Neural cell (in vitro differentiated cells): Measurements from ENCODE around the gene DTYMK. TPM values are rescaled to one million over a fixed set of nuclear protein-coding genes. Genes with fewer than 3 reads are reported as not detected.

Experiments used
- H2AFZ ChIP-seq: fragments of 200-600, 300-800 bp; sonication (generic), shearing (Covaris generic); 2 replicates; pipeline ENCODE4 v1.6.0; 2014; ENCODE audit warnings: low read depth, mild to moderate bottlenecking, antibody characterized with exemption, low read length, moderate library complexity
- H3F3A ChIP-seq: fragments of 200-600 bp; shearing (Covaris generic); 2 replicates; pipeline ENCODE4 v1.6.1; 2016; ENCODE audit warnings: mild to moderate bottlenecking, moderate library complexity, mixed read lengths, antibody characterized with exemption, low read length; ENCODE audit not compliant: insufficient read depth, poor library complexity, severe bottlenecking
- H3K27ac ChIP-seq: fragments of 200-600, 300-800 bp; sonication (generic), shearing (Covaris generic); 2 replicates; pipeline ENCODE4 v1.5.1; 2014; ENCODE audit warnings: mild to moderate bottlenecking, low read length, moderate library complexity
- H3K27me3 ChIP-seq: fragments of 300-800, 200-600 bp; sonication (generic), shearing (Covaris generic); 2 replicates; pipeline ENCODE4 v1.6.0; 2014; ENCODE audit warnings: mild to moderate bottlenecking, low read depth, low read length, moderate library complexity; ENCODE audit not compliant: insufficient read depth
- H3K36me3 ChIP-seq: fragments of 300-800, 200-600 bp; sonication (generic), shearing (Covaris generic); 2 replicates; pipeline ENCODE4 v1.5.1; 2014; ENCODE audit warnings: mild to moderate bottlenecking, antibody characterized with exemption, low read length, moderate library complexity; ENCODE audit not compliant: insufficient read depth
- H3K4me2 ChIP-seq: fragments of 300-800, 200-600 bp; sonication (generic), shearing (Covaris generic); 2 replicates; pipeline ENCODE4 v1.6.0; 2014; ENCODE audit warnings: mild to moderate bottlenecking, low read length
- H3K4me3 ChIP-seq: fragments of 300-800, 200-600 bp; sonication (generic), shearing (Covaris generic); 2 replicates; pipeline ENCODE4 v1.5.1; 2014; ENCODE audit warnings: mild to moderate bottlenecking, low read length, moderate library complexity
- H3K79me2 ChIP-seq: fragments of 200-600 bp; shearing (Covaris generic); replicated peaks from 2 replicates; pipeline ENCODE4 v1.6.0; 2014; ENCODE audit warnings: mild to moderate bottlenecking, low read length, moderate library complexity; ENCODE audit not compliant: insufficient read depth
- H3K9ac ChIP-seq: fragments of 300-800, 200-600 bp; sonication (generic), shearing (Covaris generic); 2 replicates; pipeline ENCODE4 v1.6.1; 2016; ENCODE audit warnings: mild to moderate bottlenecking, low read length, mixed read lengths
- H3K9me2 ChIP-seq: fragments of 200-600 bp; shearing (Covaris generic); 2 replicates; pipeline ENCODE4 v1.6.1; 2016; ENCODE audit warnings: mild to moderate bottlenecking, low read length, mixed read lengths; ENCODE audit not compliant: insufficient read depth
- H3K9me3 ChIP-seq: fragments of 200-600, 300-800 bp; sonication (generic), shearing (Covaris generic); 2 replicates; pipeline ENCODE4 v1.6.1; 2016; ENCODE audit warnings: mild to moderate bottlenecking, mixed run types, low read length, moderate library complexity, mixed read lengths
- H4K20me1 ChIP-seq: fragments of 200-600 bp; shearing (Covaris generic); 2 replicates; pipeline ENCODE4 v1.6.1; 2016; ENCODE audit warnings: mild to moderate bottlenecking, mixed run types; ENCODE audit not compliant: insufficient read depth
- EP300 ChIP-seq: fragments of 450-650 bp; conservative IDR thresholded peaks from 2 replicates; pipeline ENCODE4 v1.6.1; 2014; ENCODE audit warnings: antibody characterized with exemption, mild to moderate bottlenecking, moderate library complexity; ENCODE audit not compliant: poor library complexity, severe bottlenecking
- EZH2 ChIP-seq: fragments of 200-600, 300-800 bp; shearing (Covaris generic), sonication (generic); IDR thresholded peaks from 2 replicates; pipeline ENCODE4 v1.6.1; 2014; ENCODE audit warnings: antibody characterized with exemption, low read length, borderline replicate concordance, mild to moderate bottlenecking; ENCODE audit not compliant: insufficient read depth, poor library complexity, severe bottlenecking
- MXI1 ChIP-seq: fragments of 450-650 bp; conservative IDR thresholded peaks from 2 replicates; pipeline ENCODE4 v1.6.1; 2014; ENCODE audit warnings: antibody characterized with exemption, mild to moderate bottlenecking; ENCODE audit not compliant: poor library complexity, severe bottlenecking
- POLR2AphosphoS5 ChIP-seq: IDR thresholded peaks from 2 replicates; pipeline ENCODE4 v1.6.1; 2012
- RAD21 ChIP-seq: fragments of 450-650 bp; conservative IDR thresholded peaks from 2 replicates; pipeline ENCODE4 v1.6.1; 2014; ENCODE audit warnings: antibody characterized with exemption, mild to moderate bottlenecking, moderate library complexity
- SMC3 ChIP-seq: fragments of 450-650 bp; conservative IDR thresholded peaks from 2 replicates; pipeline ENCODE4 v1.6.1; 2014; ENCODE audit warnings: antibody characterized with exemption, mild to moderate bottlenecking, moderate library complexity; ENCODE audit not compliant: poor library complexity
- TAF1 ChIP-seq: IDR thresholded peaks from 2 replicates; pipeline ENCODE4 v1.6.1; 2012; ENCODE audit warnings: low read depth
- polyA plus RNA-seq: library from polyadenylated mRNA; depleted of rRNA; stranded (reverse); fragments of >200 nt; gene quantifications from 2 replicates; pipeline ENCODE4 v1.2.3, GENCODE V29; 2014
- TF ChIP-seq, protein P1 (sequence below): fragments of 450-650 bp; IDR thresholded peaks from 2 replicates; pipeline ENCODE4 v1.5.1; 2014; ENCODE audit warnings: antibody characterized with exemption, mild to moderate bottlenecking, moderate library complexity; ENCODE audit not compliant: poor library complexity, severe bottlenecking
- TF ChIP-seq, protein P2 (sequence below): IDR thresholded peaks from 2 replicates; pipeline ENCODE4 v1.6.1; 2012; ENCODE audit warnings: borderline replicate concordance

The DTYMK gene
- polyA plus RNA-seq, 1 donor from 2014 or later, result 33.5 TPM

DNA sequence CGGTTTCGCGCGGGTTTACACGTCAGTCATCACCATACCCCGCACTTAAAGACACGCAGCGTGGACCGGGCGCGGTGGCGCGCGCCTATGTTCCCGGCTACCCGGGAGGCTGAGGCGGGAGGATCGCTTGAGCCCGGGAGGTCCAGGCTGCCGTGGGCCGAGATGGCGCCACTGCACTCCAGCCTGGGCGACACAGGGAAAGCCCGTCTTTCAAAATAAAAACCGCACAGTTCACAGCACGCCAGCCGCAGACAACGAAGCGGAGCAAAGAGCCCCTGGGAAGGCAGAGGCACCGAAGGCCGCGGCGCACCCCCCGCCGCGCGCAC lies 328 bp downstream of the DTYMK start:
- Histone ChIP-seq H3K79me2 (peaks cover 16% of the 10 kb centered on the region), H3K9ac (peak overlapping the region; percentile 64), H4K20me1 (no peaks in the 10 kb centered on the region), H3K27ac (peak overlapping the region; percentile 31), H2AFZ (peak overlapping the region; percentile 65), H3K36me3 (no peaks in the 10 kb centered on the region), H3K4me3 (peak overlapping the region; percentile 94), H3F3A (no peaks in the 10 kb centered on the region), H3K27me3 (no peaks in the 10 kb centered on the region), H3K9me3 (no peaks in the 10 kb centered on the region), H3K9me2 (no peaks in the 10 kb centered on the region), H3K4me2 (peak overlapping the region; percentile 83)
- TF ChIP-seq, protein P1, sequence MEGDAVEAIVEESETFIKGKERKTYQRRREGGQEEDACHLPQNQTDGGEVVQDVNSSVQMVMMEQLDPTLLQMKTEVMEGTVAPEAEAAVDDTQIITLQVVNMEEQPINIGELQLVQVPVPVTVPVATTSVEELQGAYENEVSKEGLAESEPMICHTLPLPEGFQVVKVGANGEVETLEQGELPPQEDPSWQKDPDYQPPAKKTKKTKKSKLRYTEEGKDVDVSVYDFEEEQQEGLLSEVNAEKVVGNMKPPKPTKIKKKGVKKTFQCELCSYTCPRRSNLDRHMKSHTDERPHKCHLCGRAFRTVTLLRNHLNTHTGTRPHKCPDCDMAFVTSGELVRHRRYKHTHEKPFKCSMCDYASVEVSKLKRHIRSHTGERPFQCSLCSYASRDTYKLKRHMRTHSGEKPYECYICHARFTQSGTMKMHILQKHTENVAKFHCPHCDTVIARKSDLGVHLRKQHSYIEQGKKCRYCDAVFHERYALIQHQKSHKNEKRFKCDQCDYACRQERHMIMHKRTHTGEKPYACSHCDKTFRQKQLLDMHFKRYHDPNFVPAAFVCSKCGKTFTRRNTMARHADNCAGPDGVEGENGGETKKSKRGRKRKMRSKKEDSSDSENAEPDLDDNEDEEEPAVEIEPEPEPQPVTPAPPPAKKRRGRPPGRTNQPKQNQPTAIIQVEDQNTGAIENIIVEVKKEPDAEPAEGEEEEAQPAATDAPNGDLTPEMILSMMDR, result no peak
- TF ChIP-seq EZH2 (no peak), MXI1 (no peak), POLR2AphosphoS5 (no peak), RAD21 (no peak), EP300 (no peak), TAF1 (no peak)
- TF ChIP-seq, protein P2, sequence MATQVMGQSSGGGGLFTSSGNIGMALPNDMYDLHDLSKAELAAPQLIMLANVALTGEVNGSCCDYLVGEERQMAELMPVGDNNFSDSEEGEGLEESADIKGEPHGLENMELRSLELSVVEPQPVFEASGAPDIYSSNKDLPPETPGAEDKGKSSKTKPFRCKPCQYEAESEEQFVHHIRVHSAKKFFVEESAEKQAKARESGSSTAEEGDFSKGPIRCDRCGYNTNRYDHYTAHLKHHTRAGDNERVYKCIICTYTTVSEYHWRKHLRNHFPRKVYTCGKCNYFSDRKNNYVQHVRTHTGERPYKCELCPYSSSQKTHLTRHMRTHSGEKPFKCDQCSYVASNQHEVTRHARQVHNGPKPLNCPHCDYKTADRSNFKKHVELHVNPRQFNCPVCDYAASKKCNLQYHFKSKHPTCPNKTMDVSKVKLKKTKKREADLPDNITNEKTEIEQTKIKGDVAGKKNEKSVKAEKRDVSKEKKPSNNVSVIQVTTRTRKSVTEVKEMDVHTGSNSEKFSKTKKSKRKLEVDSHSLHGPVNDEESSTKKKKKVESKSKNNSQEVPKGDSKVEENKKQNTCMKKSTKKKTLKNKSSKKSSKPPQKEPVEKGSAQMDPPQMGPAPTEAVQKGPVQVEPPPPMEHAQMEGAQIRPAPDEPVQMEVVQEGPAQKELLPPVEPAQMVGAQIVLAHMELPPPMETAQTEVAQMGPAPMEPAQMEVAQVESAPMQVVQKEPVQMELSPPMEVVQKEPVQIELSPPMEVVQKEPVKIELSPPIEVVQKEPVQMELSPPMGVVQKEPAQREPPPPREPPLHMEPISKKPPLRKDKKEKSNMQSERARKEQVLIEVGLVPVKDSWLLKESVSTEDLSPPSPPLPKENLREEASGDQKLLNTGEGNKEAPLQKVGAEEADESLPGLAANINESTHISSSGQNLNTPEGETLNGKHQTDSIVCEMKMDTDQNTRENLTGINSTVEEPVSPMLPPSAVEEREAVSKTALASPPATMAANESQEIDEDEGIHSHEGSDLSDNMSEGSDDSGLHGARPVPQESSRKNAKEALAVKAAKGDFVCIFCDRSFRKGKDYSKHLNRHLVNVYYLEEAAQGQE, result no peak

DNA sequence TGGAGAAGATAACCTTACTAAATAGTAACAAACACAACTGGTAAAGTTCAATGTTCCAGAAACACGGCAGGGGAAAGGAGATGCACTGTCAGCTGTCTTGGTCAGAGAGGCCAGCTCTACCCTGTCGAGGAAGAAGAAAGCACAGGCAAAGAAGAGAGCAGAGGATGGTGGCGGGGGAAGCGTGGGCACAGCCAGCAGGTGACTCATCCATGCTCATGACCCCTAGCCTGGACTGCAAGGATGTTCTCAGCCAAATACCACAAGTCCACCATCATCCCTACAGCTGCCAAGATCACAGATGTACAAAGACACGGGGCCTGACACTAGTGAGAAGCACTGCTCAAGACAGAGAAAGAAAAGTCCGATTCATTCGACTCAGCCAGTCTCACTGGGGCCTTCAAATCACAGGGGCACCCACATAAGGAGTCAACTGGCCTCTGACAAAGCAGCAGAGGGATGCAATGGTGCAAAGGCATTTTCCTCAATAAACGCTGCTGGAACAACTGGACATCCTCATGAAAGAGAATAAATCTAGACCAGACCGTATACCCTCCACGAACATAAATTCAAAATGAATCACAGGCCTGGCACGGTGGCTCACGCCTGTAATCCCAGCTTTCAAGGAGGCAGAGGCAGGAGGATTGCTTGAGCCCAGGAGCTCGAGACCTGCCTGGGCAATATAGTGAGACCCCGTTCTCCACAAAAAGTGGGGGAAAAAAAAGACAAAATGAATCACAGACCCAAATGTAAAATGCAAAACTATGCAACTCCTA lies 5.6 kb downstream of the DTYMK start:
- H3K9me2 ChIP-seq, result no peaks in the 10 kb centered on the region
- H3K79me2 ChIP-seq, result peaks cover 11% of the 10 kb centered on the region
- H3K36me3 ChIP-seq, result no peaks in the 10 kb centered on the region
- H3K27ac ChIP-seq, result no peak overlapping the region
- H3K4me3 ChIP-seq, result no peak overlapping the region
- H3F3A ChIP-seq, result no peaks in the 10 kb centered on the region
- H3K4me2 ChIP-seq, result no peak overlapping the region
- H2AFZ ChIP-seq, result no peak overlapping the region
- no peak for TF ChIP-seq RAD21
- H3K27me3 ChIP-seq, result no peaks in the 10 kb centered on the region
- no peaks in the 10 kb centered on the region for H4K20me1 ChIP-seq
- no peak overlapping the region for H3K9ac ChIP-seq
- no peaks in the 10 kb centered on the region for H3K9me3 ChIP-seq

DNA sequence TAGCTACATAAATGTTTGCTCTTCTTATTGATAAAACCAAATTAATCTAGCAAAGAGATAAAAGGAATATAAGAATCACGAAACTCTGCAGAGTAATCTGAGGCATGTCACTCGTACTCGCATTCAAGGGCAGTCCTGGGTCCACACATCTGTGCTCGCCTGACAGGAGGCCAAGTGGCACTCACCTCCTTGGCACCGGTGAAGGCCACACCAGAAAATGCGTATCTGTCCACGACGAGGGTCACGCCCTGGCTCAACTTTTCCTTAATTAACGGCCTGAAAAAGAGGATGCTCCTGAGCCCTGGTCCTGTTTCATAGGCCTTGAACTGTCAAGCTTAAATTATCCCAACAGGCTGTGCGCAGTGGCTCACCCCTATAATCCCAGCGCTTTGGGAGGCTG lies 6.6 kb downstream of the DTYMK start:
- TF ChIP-seq, protein P2, result no peak
- TF ChIP-seq EP300, result no peak
- no peak for TF ChIP-seq MXI1
- no peak for TF ChIP-seq POLR2AphosphoS5
- no peak for TF ChIP-seq SMC3
- no peak for TF ChIP-seq RAD21
- no peak for TF ChIP-seq EZH2
- no peak for TF ChIP-seq TAF1
- H3K36me3 ChIP-seq, result no peaks in the 10 kb centered on the region
- H3K79me2 ChIP-seq, result peaks cover 4% of the 10 kb centered on the region
- no peaks in the 10 kb centered on the region for H3K9me3 ChIP-seq
- no peaks in the 10 kb centered on the region for H3K27me3 ChIP-seq
- no peak overlapping the region for H3K27ac ChIP-seq
- no peak overlapping the region for H3K4me3 ChIP-seq
- H2AFZ ChIP-seq, result no peak overlapping the region
- H3K9me2 ChIP-seq, result no peaks in the 10 kb centered on the region
- H3K9ac ChIP-seq, result no peak overlapping the region
- no peak overlapping the region for H3K4me2 ChIP-seq
- H4K20me1 ChIP-seq, result no peaks in the 10 kb centered on the region
- H3F3A ChIP-seq, result no peaks in the 10 kb centered on the region
